Gastroesophageal sphincter (tissue), 4 donors: ENCODE data around the gene TLR1. TPM values are rescaled to one million over a fixed set of nuclear protein-coding genes. Genes with fewer than 3 reads are reported as not detected.

Experiments used
- ATAC-seq: fragments of 150-250 bp; one replicate; pipeline ENCODE4 v1.9.1; 2016; ENCODE audit warnings: mild to moderate bottlenecking, moderate library complexity
- H3K27ac ChIP-seq, 4 donors: fragments of 200-600 bp; sonication (generic) in 3 of 4; 1 replicate in 3 of 4; 2 replicates in 1 of 4; pipeline ENCODE4 v1.5.1; 2016 to 2019
- H3K27me3 ChIP-seq: fragments of 200-600 bp; sonication (generic); one replicate; pipeline ENCODE4 v1.5.1; 2019
- H3K36me3 ChIP-seq, 2 donors: fragments of 200-600 bp; sonication (generic); one replicate each; pipeline ENCODE4 v1.5.1; 2019; ENCODE audit warnings: control low read depth in 1 of 2
- H3K4me1 ChIP-seq, 3 donors: fragments of 200-600 bp; sonication (generic); 1 replicate in 2 of 3; 2 replicates in 1 of 3; pipeline ENCODE4 v1.5.1; 2016 to 2019; ENCODE audit warnings: control low read depth in 2 of 3
- H3K4me3 ChIP-seq, 2 donors: fragments of 200-600 bp; sonication (generic); one replicate each; pipeline ENCODE4 v1.5.1; 2019; ENCODE audit warnings: mild to moderate bottlenecking in 1 of 2, moderate library complexity in 1 of 2
- H3K9me3 ChIP-seq, 3 donors: fragments of 200-600 bp; sonication (generic); one replicate each; pipeline ENCODE4 v1.5.1; 2017 to 2019; ENCODE audit warnings: control low read depth in 2 of 3
- CTCF ChIP-seq, 4 experiments: fragments of 200-600 bp in 2 of 4; fragments of 450-650 bp in 2 of 4; sonication (generic) in 1 of 4; IDR thresholded peaks; one replicate each; pipeline ENCODE4 v1.5.1; 2017 to 2019; ENCODE audit warnings: antibody characterized with exemption in 4 of 4, mild to moderate bottlenecking in 2 of 4, moderate library complexity in 2 of 4
- EP300 ChIP-seq: sonication (generic); formaldehyde crosslinking; IDR thresholded peaks from one replicate; pipeline ENCODE4 v1.6.1; 2017; ENCODE audit warnings: antibody characterized with exemption, mild to moderate bottlenecking
- POLR2A ChIP-seq, 2 donors: fragments of 450-650 bp; IDR thresholded peaks; one replicate each; pipeline ENCODE4 v1.6.1; 2017; ENCODE audit warnings: antibody characterized with exemption in 2 of 2, mild to moderate bottlenecking in 2 of 2, moderate library complexity in 1 of 2
- POLR2AphosphoS5 ChIP-seq: sonication (generic); formaldehyde crosslinking; IDR thresholded peaks from one replicate; pipeline ENCODE4 v1.6.1; 2017; ENCODE audit warnings: antibody characterized with exemption
- WGBS, 2 donors: methylation state at CpG; one replicate each; pipeline ENCODE4 v1.1.5; 2018; ENCODE audit warnings: low coverage in 1 of 2; 5-methylcytosine and 5-hydroxymethylcytosine counted together
- total RNA-seq, 4 donors: library from RNA; depleted of rRNA; stranded (reverse); fragments of >200 nt; gene quantifications; one replicate each; pipeline ENCODE4 v1.1.0, GENCODE V29; 2016

TLR1 gene
- total RNA-seq, 4 donors from 2014 or later = 4.7 to 16.2 (median 11.9) TPM

GRCh38 chr4:38784141-38784540 lies 20.4 kb downstream of the TLR1 start:
- WGBS, 2 donors = 90% methylated on average over 3 of the region's 4 CpGs; no CpG with 5 or more reads in 1 of the 2 donors
- no peak for TF ChIP-seq POLR2AphosphoS5
- H3K9me3 ChIP-seq = no peaks in the 10 kb centered on the region

GRCh38 chr4:38783109-38783460 lies 21.5 kb downstream of the TLR1 start:
- Histone ChIP-seq H3K4me1 (no peaks in the 10 kb centered on the region), H3K4me3 (no peak overlapping the region), H3K27ac (no peak overlapping the region), H3K27me3 (no peaks in the 10 kb centered on the region), H3K9me3 (no peaks in the 10 kb centered on the region), H3K36me3 (no peaks in the 10 kb centered on the region)
- 90% methylated on average over 6 of the region's 8 CpGs; no CpG with 5 or more reads in 1 of the 2 donors for WGBS, 2 donors
- ATAC-seq = no peak
- TF ChIP-seq POLR2AphosphoS5 = no peak
- TF ChIP-seq EP300 = no peak
- TF ChIP-seq CTCF (IDR thresholded peaks at IDR 0.05) = no peak
- no peak for TF ChIP-seq POLR2A (IDR thresholded peaks at IDR 0.05)

More at GRCh38 chr4:38784141-38784540, 20.4 kb downstream of the TLR1 start:
- no peaks in the 10 kb centered on the region for H3K27me3 ChIP-seq
- H3K36me3 ChIP-seq = no peaks in the 10 kb centered on the region
- H3K4me3 ChIP-seq = no peak overlapping the region
- no peak for ATAC-seq
- H3K4me1 ChIP-seq = no peaks in the 10 kb centered on the region
- H3K27ac ChIP-seq = no peak overlapping the region

GRCh38 chr4:38782452-38783108 lies 22.0 kb downstream of the TLR1 start, which contains the start of gene TLR10:
Gene TLR10 (minus strand): TSS chr4:38782990. CDS start chr4:38775590, 7,400 bp downstream.
- 32 to 37% methylated on average over 10 to 12 of the region's 12 CpGs for WGBS, 2 donors
- Histone ChIP-seq H3K27ac (no peak within 1 kb of the TSS), H3K4me3 (no peak within 1 kb of the TSS), H3K9me3 (no peaks in the 10 kb centered on the region), H3K4me1 (no peaks in the 10 kb centered on the region), H3K36me3 (no peaks in the 10 kb centered on the region), H3K27me3 (no peaks in the 10 kb centered on the region)
- TF ChIP-seq POLR2A (IDR thresholded peaks at IDR 0.05) (no peak), CTCF (IDR thresholded peaks at IDR 0.05) (peak; percentile 48 to 72 (median 68))
- ATAC-seq = no peak

GRCh38 chr4:38781854-38782261 lies 22.7 kb downstream of the TLR1 start:
- no peaks in the 10 kb centered on the region for H3K9me3 ChIP-seq
- no peaks in the 10 kb centered on the region for H3K36me3 ChIP-seq
- no peak overlapping the region for H3K4me3 ChIP-seq
- no peak for ATAC-seq
- no peak for TF ChIP-seq CTCF (IDR thresholded peaks at IDR 0.05)
- no peak for TF ChIP-seq POLR2AphosphoS5
- TF ChIP-seq EP300 = no peak
- no peak for TF ChIP-seq POLR2A (IDR thresholded peaks at IDR 0.05)
- no peak overlapping the region for H3K27ac ChIP-seq
- H3K4me1 ChIP-seq = no peaks in the 10 kb centered on the region
- WGBS, 2 donors = 95 to 100% methylated on average over 4 of the region's 4 CpGs
- no peaks in the 10 kb centered on the region for H3K27me3 ChIP-seq

GRCh38 chr4:38780833-38781484 lies 23.6 kb downstream of the TLR1 start:
- no peaks in the 10 kb centered on the region for H3K9me3 ChIP-seq
- no peaks in the 10 kb centered on the region for H3K36me3 ChIP-seq
- H3K4me3 ChIP-seq = no peak overlapping the region
- no peaks in the 10 kb centered on the region for H3K4me1 ChIP-seq
- TF ChIP-seq EP300 (no peak), POLR2AphosphoS5 (no peak), CTCF (IDR thresholded peaks at IDR 0.05) (no peak), POLR2A (IDR thresholded peaks at IDR 0.05) (no peak)
- 89 to 90% methylated on average over 4 of the region's 4 CpGs for WGBS, 2 donors
- no peaks in the 10 kb centered on the region for H3K27me3 ChIP-seq
- H3K27ac ChIP-seq = no peak overlapping the region
- no peak for ATAC-seq
